HCT116 (cell line): ENCODE measurements around the gene USP31. TPM values are rescaled to one million over a fixed set of nuclear protein-coding genes. Genes with fewer than 3 reads are reported as not detected.

Experiments
- ATAC-seq: fragments of 200-7000 bp; cut with Tn5 transposase; 2 replicates; pipeline ENCODE4 v1.9.1; 2020; ENCODE audit warnings: mild to moderate bottlenecking, moderate library complexity
- BruUV-seq: library from RNA; stranded (reverse); fragments of 400-500 nt; replicated peaks from 2 replicates; lab custom pipeline; 2021; lab: Mats Ljungman, UMichigan
- CTCF ChIA-PET: fragments of 300-600 bp; sonication (Branson Sonifier 250); formaldehyde crosslinking; loops from one replicate; lab custom pipeline; 2021; ENCODE audit warnings: antibody characterized with exemption; lab: Charles Lee
- POLR2A ChIA-PET: fragments of 300-600, 350-600 bp; sonication (Branson Sonifier 250); formaldehyde crosslinking; loops from one replicate; lab custom pipeline; 2021; ENCODE audit warnings: antibody characterized with exemption; lab: Charles Lee
- RAD21 ChIA-PET, 2 experiments: fragments of 300-600 bp; sonication (Branson Sonifier 250); formaldehyde crosslinking; loops; one replicate each; lab custom pipeline; 2023; ENCODE audit warnings: low total read pairs in 2 of 2; ENCODE audit not compliant: uncharacterized antibody in 2 of 2, unreplicated experiment in 2 of 2, low non-redundant PET in 1 of 2; lab: Charles Lee
- DNase-seq: peaks from one replicate; pipeline ENCODE4 v3.0.0-alpha.2; 2010; ENCODE audit warnings: low read depth, low spot score
- H2AFZ ChIP-seq: fragments of 200-600 bp; shearing (Covaris generic), sonication (generic); 2 replicates; pipeline ENCODE4 v1.6.1; 2017; ENCODE audit warnings: low read depth, mixed run types, mixed read lengths, antibody characterized with exemption, low read length; ENCODE audit not compliant: poor library complexity, severe bottlenecking
- H3K27ac ChIP-seq: 2 replicates; pipeline ENCODE4 v1.5.1; 2012; ENCODE audit warnings: low read depth, low read length
- H3K27me3 ChIP-seq: fragments of 200-600 bp; sonication (generic); 2 replicates; pipeline ENCODE4 v1.6.1; 2016; ENCODE audit warnings: mixed run types, low read length, mixed read lengths; ENCODE audit not compliant: insufficient read depth
- H3K36me3 ChIP-seq, 2 experiments: fragments of 200-500 bp in 1 of 2; fragments of 200-600 bp in 1 of 2; sonication (Bioruptor generic) in 1 of 2; sonication (generic) in 1 of 2; 2 replicates each; pipeline versions ENCODE4 v1.5.1 to v1.6.1; 2014 to 2016; ENCODE audit warnings: low read length in 2 of 2, inconsistent platforms in 1 of 2, mixed read lengths in 1 of 2, mixed run types in 1 of 2; ENCODE audit not compliant: insufficient read depth in 2 of 2, control insufficient read depth in 1 of 2
- H3K4me1 ChIP-seq, 2 experiments: fragments of 200-600 bp in 1 of 2; sonication (generic) in 1 of 2; 2 replicates each; pipeline versions ENCODE4 v1.5.1 to v1.6.1; 2012 to 2017; ENCODE audit warnings: low read length in 2 of 2, inconsistent platforms in 1 of 2, mild to moderate bottlenecking in 1 of 2, mixed read lengths in 1 of 2, mixed run types in 1 of 2, moderate library complexity in 1 of 2; ENCODE audit not compliant: insufficient read depth in 2 of 2, control insufficient read depth in 1 of 2
- H3K4me2 ChIP-seq: fragments of 200-600 bp; sonication (generic); 2 replicates; pipeline ENCODE4 v1.6.1; 2017; ENCODE audit warnings: mixed run types, low read length, mixed read lengths
- H3K4me3 ChIP-seq, 2 experiments: fragments of 200-600 bp in 1 of 2; sonication (generic) in 1 of 2; replicated peaks in 1 of 2; 2 replicates each; pipeline ENCODE4 v1.5.1; 2011 to 2016; ENCODE audit warnings: low read length in 2 of 2, control low read depth in 1 of 2, low read depth in 1 of 2, mild to moderate bottlenecking in 1 of 2, mixed read lengths in 1 of 2, mixed run types in 1 of 2
- H3K79me2 ChIP-seq: fragments of 200-600 bp; sonication (generic); 2 replicates; pipeline ENCODE4 v1.6.1; 2017; ENCODE audit warnings: mild to moderate bottlenecking, mixed run types, low read length, moderate library complexity, mixed read lengths; ENCODE audit not compliant: insufficient read depth
- H3K9ac ChIP-seq: fragments of 200-600 bp; sonication (generic); 2 replicates; pipeline ENCODE4 v1.6.1; 2016; ENCODE audit warnings: low read length, mixed read lengths
- H3K9me2 ChIP-seq: fragments of 200-600 bp; sonication (generic), shearing (Covaris generic); 2 replicates; pipeline ENCODE4 v1.6.1; 2017; ENCODE audit warnings: mixed run types, mild to moderate bottlenecking, moderate library complexity; ENCODE audit not compliant: insufficient read depth
- H3K9me3 ChIP-seq, 2 experiments: fragments of 200-500 bp in 1 of 2; fragments of 200-600 bp in 1 of 2; sonication (Bioruptor generic) in 1 of 2; sonication (generic) in 1 of 2; 2 replicates each; pipeline ENCODE4 v1.6.1; 2014 to 2017; ENCODE audit warnings: low read length in 2 of 2, mixed read lengths in 2 of 2, inconsistent platforms in 1 of 2, low read depth in 1 of 2, mild to moderate bottlenecking in 1 of 2, mixed run types in 1 of 2, moderate library complexity in 1 of 2; ENCODE audit not compliant: control insufficient read depth in 1 of 2, insufficient read depth in 1 of 2
- H4K20me1 ChIP-seq: fragments of 200-600 bp; sonication (generic), shearing (Covaris generic); 2 replicates; pipeline ENCODE4 v1.6.1; 2017; ENCODE audit warnings: mixed run types, mild to moderate bottlenecking, moderate library complexity; ENCODE audit not compliant: insufficient read depth
- ATF3 ChIP-seq: IDR thresholded peaks from 2 replicates; pipeline ENCODE4 v1.6.1; 2012
- CEBPB ChIP-seq: IDR thresholded peaks from 2 replicates; pipeline ENCODE4 v1.6.1; 2012; ENCODE audit warnings: low read depth
- CTCF ChIP-seq, 3 experiments: fragments of 200-600 bp in 1 of 3; sonication (generic) in 1 of 3; IDR thresholded peaks in 2 of 3; conservative IDR thresholded peaks in 1 of 3; 2 replicates each; pipeline ENCODE4 v1.5.1; 2012 to 2017; ENCODE audit warnings: low read depth in 2 of 3, low read length in 2 of 3, antibody characterized with exemption in 1 of 3, borderline replicate concordance in 1 of 3, control low read depth in 1 of 3, mild to moderate bottlenecking in 1 of 3, mixed read lengths in 1 of 3, mixed run types in 1 of 3, moderate library complexity in 1 of 3; ENCODE audit not compliant: insufficient read depth in 1 of 3
- EGR1 ChIP-seq: IDR thresholded peaks from 2 replicates; pipeline ENCODE4 v1.6.1; 2012; ENCODE audit warnings: low read depth
- EZH2 ChIP-seq: fragments of 200-600 bp; sonication (generic); IDR thresholded peaks from 2 replicates; pipeline ENCODE4 v1.6.1; 2017; ENCODE audit warnings: antibody characterized with exemption, mixed run types
- FOSL1 ChIP-seq: IDR thresholded peaks from 2 replicates; pipeline ENCODE4 v1.6.1; 2012; ENCODE audit warnings: low read depth
- JUND ChIP-seq: IDR thresholded peaks from 2 replicates; pipeline ENCODE4 v1.6.1; 2012
- MAX ChIP-seq: IDR thresholded peaks from 2 replicates; pipeline ENCODE4 v1.6.1; 2012
- SP1 ChIP-seq: IDR thresholded peaks from 2 replicates; pipeline ENCODE4 v1.6.1; 2012; ENCODE audit warnings: low read depth
- SRF ChIP-seq: IDR thresholded peaks from 2 replicates; pipeline ENCODE4 v1.6.1; 2012; ENCODE audit warnings: low read depth
- TCF7L2 ChIP-seq: IDR thresholded peaks from 2 replicates; pipeline ENCODE4 v1.7.0; 2011; ENCODE audit warnings: borderline replicate concordance, inconsistent platforms; ENCODE audit not compliant: insufficient read depth, insufficient read length; ENCODE audit errors: extremely low read depth
- YY1 ChIP-seq: IDR thresholded peaks from 2 replicates; pipeline ENCODE4 v1.6.1; 2011; ENCODE audit warnings: low read length, low read depth, moderate library complexity, mild to moderate bottlenecking; ENCODE audit not compliant: insufficient replicate concordance; ENCODE audit errors: extremely low read depth
- ZFX ChIP-seq: fragments of 450-650 bp; IDR thresholded peaks from 2 replicates; pipeline ENCODE4 v1.6.1; 2017
- intact Hi-C: fragments of 100-400 bp; cut with micrococcal nuclease; formaldehyde crosslinking; loops from 2 replicates; pipeline ENCODE4 v1.10.0; 2022
- total RNA-seq: library from RNA; stranded (reverse); gene quantifications from one replicate; pipeline ENCODE4 v1.2.1, GENCODE V29; 2021; ENCODE audit not compliant: unreplicated experiment

USP31 gene
- total RNA-seq, 1 experiment from 2014 or later, result 12.2 TPM

- ChIA-PET CTCF (no interaction called here), POLR2A (no interaction called here), RAD21 (no interaction called here)
- no peaks in the 10 kb centered on the region for H3K36me3 ChIP-seq
- no peak overlapping the region for H3K4me2 ChIP-seq
- no peaks in the 10 kb centered on the region for H4K20me1 ChIP-seq
- H3K4me3 ChIP-seq, result no peak overlapping the region
- H3K27ac ChIP-seq, result no peak overlapping the region
- H3K27me3 ChIP-seq, result no peaks in the 10 kb centered on the region
- ATAC-seq (no peak), DNase-seq (no peak)
- peaks cover 56% of the 10 kb centered on the region for H3K79me2 ChIP-seq
- H3K4me1 ChIP-seq, result no peaks in the 10 kb centered on the region
- TF ChIP-seq CTCF (IDR thresholded peaks at IDR 0.05 in 2 of 3, conservative IDR thresholded peaks at IDR 0.05 in 1 of 3; ENCODE audit: borderline replicate concordance in 1 of 3, insufficient read depth in 1 of 3, low read depth in 2 of 3, low read length in 2 of 3) (no peak), YY1 (no peak), CEBPB (no peak), JUND (no peak)
- H2AFZ ChIP-seq, result no peak overlapping the region
- H3K9ac ChIP-seq, result no peak overlapping the region
- no peaks in the 10 kb centered on the region for H3K9me3 ChIP-seq
- no peaks in the 10 kb centered on the region for H3K9me2 ChIP-seq
- no TSS peak for BruUV-seq
- intact Hi-C loops, result no loop called here
Observed at GRCh38 chr16:23113185-23113584, 36.1 kb downstream of the USP31 start.

GRCh38 chr16:23110257-23110899, 38.9 kb downstream of the USP31 start:
- DNase-seq (no peak), ATAC-seq (no peak)
- peaks cover 46% of the 10 kb centered on the region for H3K79me2 ChIP-seq
- CTCF ChIA-PET, result no interaction called here
- no peaks in the 10 kb centered on the region for H3K9me3 ChIP-seq
- no peak overlapping the region for H2AFZ ChIP-seq
- no peaks in the 10 kb centered on the region for H3K4me1 ChIP-seq
- H3K36me3 ChIP-seq, result 0 out of 4 replicates have a peak, but pooled peaks cover 0 to 3% of the 10 kb centered on the region in 2 experiments
- H3K27me3 ChIP-seq, result no peaks in the 10 kb centered on the region
- H3K9ac ChIP-seq, result no peak overlapping the region
- H3K9me2 ChIP-seq, result no peaks in the 10 kb centered on the region
- H3K4me3 ChIP-seq, result no peak overlapping the region
- TF ChIP-seq CTCF (IDR thresholded peaks at IDR 0.05 in 2 of 3, conservative IDR thresholded peaks at IDR 0.05 in 1 of 3; ENCODE audit: borderline replicate concordance in 1 of 3, insufficient read depth in 1 of 3, low read depth in 2 of 3, low read length in 2 of 3) (no peak), ZFX (no peak), ATF3 (no peak), MAX (no peak), SRF (no peak), TCF7L2 (no peak), EGR1 (no peak), EZH2 (no peak), SP1 (no peak), FOSL1 (no peak)
- no peak overlapping the region for H3K27ac ChIP-seq
- intact Hi-C loops, result no loop called here
- no peak overlapping the region for H3K4me2 ChIP-seq
- BruUV-seq, result no TSS peak
- POLR2A ChIA-PET, result no interaction called here
- no peaks in the 10 kb centered on the region for H4K20me1 ChIP-seq
- RAD21 ChIA-PET, result no interaction called here
